ENCODE measurements around the gene MLXIP. TPM values are rescaled to one million over a fixed set of nuclear protein-coding genes. Genes with fewer than 3 reads are reported as not detected.

MLXIP gene
- total and polyA plus RNA-seq, 12 donors, result 11.5 to 37.9 (median 20.9) TPM

GRCh38 chr12:122032580-122032979, 46.0 kb upstream of the MLXIP start:
- WGBS, 2 donors, result 92% methylated on average over 11 of the region's 11 CpGs
- no peak for ATAC-seq
- H3K27me3 ChIP-seq, result no peaks in the 10 kb centered on the region
- TF ChIP-seq CTCF (IDR thresholded peaks at IDR 0.05), result no peak
- DNase-seq, result no peak
- H3K27ac ChIP-seq, result no peak overlapping the region
- H3K4me1 ChIP-seq, result peaks cover 0 to 31% (median 20%) of the 10 kb centered on the region in 9 donors
- no peak overlapping the region for H3K4me3 ChIP-seq
- intact Hi-C loops (cut with DNase I), result loop anchor here in 2 of 10 donors (5.0 to 10.0 kb wide), 2 partner anchors 78 to 1535 kb away; no protein-coding TSS in a partner anchor
- no peaks in the 10 kb centered on the region for H3K9me3 ChIP-seq
- H3K36me3 ChIP-seq, result peaks cover 0 to 29% (median 9%) of the 10 kb centered on the region in 9 donors

- TF ChIP-seq CTCF (IDR thresholded peaks at IDR 0.05), result no peak
- no peaks in the 10 kb centered on the region for H3K9me3 ChIP-seq
- no peaks in the 10 kb centered on the region for H3K27me3 ChIP-seq
- DNase-seq (no peak), ATAC-seq (peak in 2 of 8 donors; percentile 32 to 37)
- H3K4me1 ChIP-seq, result peaks cover 0 to 11% (median 2%) of the 10 kb centered on the region in 9 donors
- no peak overlapping the region for H3K4me3 ChIP-seq
- H3K36me3 ChIP-seq, result peaks cover 0 to 53% (median 15%) of the 10 kb centered on the region in 9 donors
- 80 to 85% methylated on average over 8 of the region's 8 CpGs for WGBS, 2 donors
- H3K27ac ChIP-seq, result no peak overlapping the region
- intact Hi-C loops (cut with DNase I), result loop anchor here in 1 of 10 donors (10.0 kb wide), 1 partner anchor 80 kb away; no protein-coding TSS in a partner anchor
Observed at GRCh38 chr12:122035292-122035691, 43.3 kb upstream of the MLXIP start.

- intact Hi-C loops (cut with DNase I), result loop anchor here in 1 of 10 donors (10.0 kb wide), 1 partner anchor 81 kb away; no protein-coding TSS in a partner anchor
- H3K36me3 ChIP-seq, result peaks cover 0 to 61% (median 15%) of the 10 kb centered on the region in 9 donors
- WGBS, 2 donors, result 93 to 94% methylated on average over 6 of the region's 6 CpGs
Observed at GRCh38 chr12:122036153-122036552, 42.4 kb upstream of the MLXIP start.

More at GRCh38 chr12:122036153-122036552, 42.4 kb upstream of the MLXIP start:
- H3K27ac ChIP-seq, result no peak overlapping the region
- DNase-seq (no peak), ATAC-seq (no peak)
- no peak for TF ChIP-seq CTCF (IDR thresholded peaks at IDR 0.05)
- H3K27me3 ChIP-seq, result no peaks in the 10 kb centered on the region
- peaks cover 0 to 11% (median 0%) of the 10 kb centered on the region in 9 donors for H3K4me1 ChIP-seq
- no peak overlapping the region for H3K4me3 ChIP-seq
- no peaks in the 10 kb centered on the region for H3K9me3 ChIP-seq

Measured in heart right ventricle (tissue), 16 donors.